ENCODE results near the gene SLC5A6.

SLC5A6 gene

GRCh38 chr2:27177441-27178351 lies 34.4 kb downstream of the SLC5A6 start:
- TF ChIP-seq POLR2AphosphoS5 (IDR thresholded peaks at IDR 0.05; ENCODE audit: low read depth, low read length), result no peak
- TF ChIP-seq FOXP2 (optimal IDR thresholded peaks at IDR 0.05; ENCODE audit: borderline replicate concordance, extremely low read depth, extremely low read length, insufficient read depth), result no peak
- no peak for TF ChIP-seq TAF1 (IDR thresholded peaks at IDR 0.05; ENCODE audit: borderline replicate concordance, insufficient read depth, low read length)
- no peak for TF ChIP-seq SIN3A (IDR thresholded peaks at IDR 0.05; ENCODE audit: borderline replicate concordance, insufficient read depth, low read length)
- TF ChIP-seq REST (IDR thresholded peaks at IDR 0.05; ENCODE audit: insufficient read depth in 1 of 2, low read depth in 2 of 2, low read length in 2 of 2), result no peak

- TF ChIP-seq FOXP2 (optimal IDR thresholded peaks at IDR 0.05; ENCODE audit: borderline replicate concordance, extremely low read depth, extremely low read length, insufficient read depth) (no peak), SIN3A (IDR thresholded peaks at IDR 0.05; ENCODE audit: borderline replicate concordance, insufficient read depth, low read length) (no peak), REST (IDR thresholded peaks at IDR 0.05; ENCODE audit: insufficient read depth in 1 of 2, low read depth in 2 of 2, low read length in 2 of 2) (no peak), TAF1 (IDR thresholded peaks at IDR 0.05; ENCODE audit: borderline replicate concordance, insufficient read depth, low read length) (no peak), POLR2AphosphoS5 (IDR thresholded peaks at IDR 0.05; ENCODE audit: low read depth, low read length) (no peak)
Observed at GRCh38 chr2:27175330-27175729, 36.7 kb downstream of the SLC5A6 start.

- TF ChIP-seq REST (IDR thresholded peaks at IDR 0.05; ENCODE audit: insufficient read depth in 1 of 2, low read depth in 2 of 2, low read length in 2 of 2) (no peak), FOXP2 (optimal IDR thresholded peaks at IDR 0.05; ENCODE audit: borderline replicate concordance, extremely low read depth, extremely low read length, insufficient read depth) (no peak), POLR2AphosphoS5 (IDR thresholded peaks at IDR 0.05; ENCODE audit: low read depth, low read length) (no peak), SIN3A (IDR thresholded peaks at IDR 0.05; ENCODE audit: borderline replicate concordance, insufficient read depth, low read length) (no peak), TAF1 (IDR thresholded peaks at IDR 0.05; ENCODE audit: borderline replicate concordance, insufficient read depth, low read length) (no peak)
Observed at GRCh38 chr2:27174638-27175037, 37.4 kb downstream of the SLC5A6 start.

- no peak for TF ChIP-seq FOXP2 (optimal IDR thresholded peaks at IDR 0.05; ENCODE audit: borderline replicate concordance, extremely low read depth, extremely low read length, insufficient read depth)
- TF ChIP-seq TAF1 (IDR thresholded peaks at IDR 0.05; ENCODE audit: borderline replicate concordance, insufficient read depth, low read length), result no peak
- TF ChIP-seq REST (IDR thresholded peaks at IDR 0.05; ENCODE audit: insufficient read depth in 1 of 2, low read depth in 2 of 2, low read length in 2 of 2), result no peak
- TF ChIP-seq SIN3A (IDR thresholded peaks at IDR 0.05; ENCODE audit: borderline replicate concordance, insufficient read depth, low read length), result no peak
- no peak for TF ChIP-seq POLR2AphosphoS5 (IDR thresholded peaks at IDR 0.05; ENCODE audit: low read depth, low read length)
Observed at GRCh38 chr2:27171351-27171848, 40.7 kb downstream of the SLC5A6 start.
